ENCODE data around the gene R3HDM2. TPM values are rescaled to one million over a fixed set of nuclear protein-coding genes. Genes with fewer than 3 reads are reported as not detected.

R3HDM2 gene
- total RNA-seq, 1 donor from 2014 or later: 46.5 TPM

- peak overlapping the region; percentile 100 for H3K27ac Mint-ChIP-seq (ENCODE audit: unreplicated experiment)
- TF ChIP-seq, protein P1, sequence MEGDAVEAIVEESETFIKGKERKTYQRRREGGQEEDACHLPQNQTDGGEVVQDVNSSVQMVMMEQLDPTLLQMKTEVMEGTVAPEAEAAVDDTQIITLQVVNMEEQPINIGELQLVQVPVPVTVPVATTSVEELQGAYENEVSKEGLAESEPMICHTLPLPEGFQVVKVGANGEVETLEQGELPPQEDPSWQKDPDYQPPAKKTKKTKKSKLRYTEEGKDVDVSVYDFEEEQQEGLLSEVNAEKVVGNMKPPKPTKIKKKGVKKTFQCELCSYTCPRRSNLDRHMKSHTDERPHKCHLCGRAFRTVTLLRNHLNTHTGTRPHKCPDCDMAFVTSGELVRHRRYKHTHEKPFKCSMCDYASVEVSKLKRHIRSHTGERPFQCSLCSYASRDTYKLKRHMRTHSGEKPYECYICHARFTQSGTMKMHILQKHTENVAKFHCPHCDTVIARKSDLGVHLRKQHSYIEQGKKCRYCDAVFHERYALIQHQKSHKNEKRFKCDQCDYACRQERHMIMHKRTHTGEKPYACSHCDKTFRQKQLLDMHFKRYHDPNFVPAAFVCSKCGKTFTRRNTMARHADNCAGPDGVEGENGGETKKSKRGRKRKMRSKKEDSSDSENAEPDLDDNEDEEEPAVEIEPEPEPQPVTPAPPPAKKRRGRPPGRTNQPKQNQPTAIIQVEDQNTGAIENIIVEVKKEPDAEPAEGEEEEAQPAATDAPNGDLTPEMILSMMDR (IDR thresholded peaks at IDR 0.05): no peak
- H3K27me3 Mint-ChIP-seq (ENCODE audit: low read depth): no peaks in the 10 kb centered on the region
- H3K36me3 Mint-ChIP-seq (ENCODE audit: low read depth): peaks cover 24% of the 10 kb centered on the region
- no peak for DNase-seq (ENCODE audit: low spot score)
- H3K4me1 Mint-ChIP-seq (ENCODE audit: low read depth): peaks cover 83% of the 10 kb centered on the region
- H3K9me3 Mint-ChIP-seq (ENCODE audit: low read depth): no peaks in the 10 kb centered on the region
- H3K4me3 Mint-ChIP-seq (ENCODE audit: unreplicated experiment): peak overlapping the region; percentile 99
Measured at GRCh38 chr12:57231276-57232021, 199.4 kb downstream of the R3HDM2 start.

GRCh38 chr12:57230381-57231155 is 200.3 kb downstream of the R3HDM2 start:
- H3K27ac Mint-ChIP-seq (ENCODE audit: unreplicated experiment): peak overlapping the region; percentile 100

GRCh38 chr12:57229634-57230380 is 201.0 kb downstream of the R3HDM2 start, which contains the start of gene SHMT2:
TSS of gene SHMT2 (plus strand) at chr12:57229711. CDS start at chr12:57229779, 68 bp downstream.
- DNase-seq (ENCODE audit: low spot score): peak; percentile 98
- Mint-ChIP-seq H3K9me3 (ENCODE audit: low read depth) (no peaks in the 10 kb centered on the region), H3K27me3 (ENCODE audit: low read depth) (no peaks in the 10 kb centered on the region), H3K4me1 (ENCODE audit: low read depth) (peaks cover 70% of the 10 kb centered on the region), H3K27ac (ENCODE audit: unreplicated experiment) (peak within 1 kb of the TSS; percentile 100), H3K36me3 (ENCODE audit: low read depth) (peaks cover 24% of the 10 kb centered on the region), H3K4me3 (ENCODE audit: unreplicated experiment) (peak within 1 kb of the TSS; percentile 99)
- TF ChIP-seq, protein P1 (IDR thresholded peaks at IDR 0.05): no peak

More at GRCh38 chr12:57230381-57231155, 200.3 kb downstream of the R3HDM2 start:
- H3K4me1 Mint-ChIP-seq (ENCODE audit: low read depth): peaks cover 77% of the 10 kb centered on the region
- TF ChIP-seq, protein P1 (IDR thresholded peaks at IDR 0.05): no peak
- H3K27me3 Mint-ChIP-seq (ENCODE audit: low read depth): no peaks in the 10 kb centered on the region
- H3K36me3 Mint-ChIP-seq (ENCODE audit: low read depth): peaks cover 24% of the 10 kb centered on the region
- DNase-seq (ENCODE audit: low spot score): no peak
- no peaks in the 10 kb centered on the region for H3K9me3 Mint-ChIP-seq (ENCODE audit: low read depth)
- H3K4me3 Mint-ChIP-seq (ENCODE audit: unreplicated experiment): peak overlapping the region; percentile 99

GRCh38 chr12:57229046-57229633 is 201.7 kb downstream of the R3HDM2 start:
- Mint-ChIP-seq H3K4me1 (ENCODE audit: low read depth) (peaks cover 63% of the 10 kb centered on the region), H3K36me3 (ENCODE audit: low read depth) (peaks cover 19% of the 10 kb centered on the region), H3K27me3 (ENCODE audit: low read depth) (no peaks in the 10 kb centered on the region), H3K4me3 (ENCODE audit: unreplicated experiment) (peak overlapping the region; percentile 99), H3K9me3 (ENCODE audit: low read depth) (no peaks in the 10 kb centered on the region), H3K27ac (ENCODE audit: unreplicated experiment) (peak overlapping the region; percentile 100)
- TF ChIP-seq, protein P1 (IDR thresholded peaks at IDR 0.05): peak; percentile 42
- no peak for DNase-seq (ENCODE audit: low spot score)

All from chondrocyte (in vitro differentiated cells).